NK-92 (cell line): ENCODE measurements around the gene WDR54.
A peak's percentile ranks its signal among the peaks of the same experiment; 100 is the strongest.

ENCODE experiments used
- DNase-seq: peaks from one replicate; lab custom pipeline; 2025; ENCODE audit not compliant: unreplicated experiment; lab: John Stamatoyannopoulos, UW

WDR54 gene

GRCh38 chr2:74421221-74421870, at the start of gene WDR54, which contains the start of gene C2orf81:
Gene WDR54, plus strand, starts transcription at chr2:74421730. Its CDS starts 424 bp downstream, at chr2:74422154.
Gene C2orf81, minus strand, starts transcription at chr2:74421619. Its CDS starts 59 bp downstream, at chr2:74421560.
- DNase-seq: peak; percentile 39

GRCh38 chr2:74372674-74373073, 48.9 kb upstream of the WDR54 start:
- DNase-seq: no peak

GRCh38 chr2:74373221-74373676, 48.3 kb upstream of the WDR54 start:
- DNase-seq: no peak

- DNase-seq: no peak
These were observed 47.5 kb upstream of the WDR54 start for GRCh38 chr2:74373985-74374384.

GRCh38 chr2:74374509-74375205, 46.9 kb upstream of the WDR54 start:
- no peak for DNase-seq

- DNase-seq: no peak
These were observed 45.7 kb upstream of the WDR54 start for GRCh38 chr2:74375838-74376237.

GRCh38 chr2:74378007-74378406, 43.5 kb upstream of the WDR54 start:
- no peak for DNase-seq

GRCh38 chr2:74379851-74380789, 41.4 kb upstream of the WDR54 start, which contains the start of gene DCTN1:
Gene DCTN1, minus strand, starts transcription at chr2:74380311. Its CDS starts 274 bp downstream, at chr2:74380037.
- DNase-seq: no peak

GRCh38 chr2:74381751-74382150, 39.8 kb upstream of the WDR54 start:
- DNase-seq: no peak

- DNase-seq: no peak
These were observed 38.3 kb upstream of the WDR54 start for GRCh38 chr2:74383254-74383653.

GRCh38 chr2:74384051-74384450, 37.5 kb upstream of the WDR54 start:
- DNase-seq: no peak

- no peak for DNase-seq
These were observed 36.1 kb upstream of the WDR54 start for GRCh38 chr2:74385396-74385795.

- DNase-seq: no peak
These were observed 34.2 kb upstream of the WDR54 start for GRCh38 chr2:74387346-74387745.

- no peak for DNase-seq
These were observed 30.9 kb upstream of the WDR54 start for GRCh38 chr2:74390606-74391005.

GRCh38 chr2:74391209-74391579, 30.3 kb upstream of the WDR54 start:
- no peak for DNase-seq

- peak; percentile 70 for DNase-seq
These were observed 29.7 kb upstream of the WDR54 start for GRCh38 chr2:74391580-74392448.

GRCh38 chr2:74392449-74392743, 29.1 kb upstream of the WDR54 start:
- no peak for DNase-seq

GRCh38 chr2:74393525-74393924, 28.0 kb upstream of the WDR54 start:
- DNase-seq: no peak

- DNase-seq: no peak
These were observed 25.4 kb upstream of the WDR54 start for GRCh38 chr2:74396149-74396548.

GRCh38 chr2:74399785-74400184, 21.7 kb upstream of the WDR54 start:
- no peak for DNase-seq

GRCh38 chr2:74401891-74402290, 19.6 kb upstream of the WDR54 start:
- DNase-seq: no peak
